Endothelial cell of umbilical vein (primary cell): ENCODE measurements around the gene ANO4. TPM values are rescaled to one million over a fixed set of nuclear protein-coding genes. Genes with fewer than 3 reads are reported as not detected.

ENCODE experiments used
- BruUV-seq: library from RNA; stranded (reverse); fragments of 400-500 nt; replicated peaks from 2 replicates; lab custom pipeline; 2021; lab: Mats Ljungman, UMichigan
- CTCF ChIA-PET: fragments of 300-600, 350-600 bp; sonication (Branson Sonifier 250); formaldehyde crosslinking; loops from one replicate; lab custom pipeline; 2021; ENCODE audit warnings: antibody characterized with exemption, inconsistent platforms; lab: Charles Lee
- POLR2A ChIA-PET: fragments of 300-600, 350-600 bp; sonication (Branson Sonifier 250); formaldehyde crosslinking; loops from one replicate; lab custom pipeline; 2021; ENCODE audit warnings: antibody characterized with exemption, inconsistent platforms; lab: Charles Lee
- DNase-seq: peaks from one replicate; pipeline ENCODE4 v3.0.0-alpha.2; 2011; ENCODE audit warnings: low read depth, low spot score
- FAIRE-seq: peaks from 2 replicates; lab custom pipeline; 2011; peaks lifted over from hg19 to GRCh38; lab: Jason Lieb, UNC
- H2AFZ ChIP-seq: 2 replicates; pipeline ENCODE4 v1.6.0; 2012; ENCODE audit warnings: low read depth, low read length, control low read depth, inconsistent platforms
- H3K27ac ChIP-seq: 2 replicates; pipeline ENCODE4 v1.5.1; 2011; ENCODE audit warnings: low read depth, mild to moderate bottlenecking, control low read depth, low read length, moderate library complexity; ENCODE audit not compliant: insufficient read depth
- H3K27me3 ChIP-seq, 2 experiments: 2 replicates each; pipeline versions ENCODE4 v1.6.0 to v1.6.1; 2011; ENCODE audit warnings: low read length in 2 of 2, mixed read lengths in 1 of 2; ENCODE audit not compliant: control insufficient read depth in 2 of 2, insufficient read depth in 2 of 2
- H3K36me3 ChIP-seq, 2 experiments: 2 replicates in 1 of 2; 3 replicates in 1 of 2; pipeline ENCODE4 v1.5.1; 2011; ENCODE audit warnings: low read length in 2 of 2, mild to moderate bottlenecking in 1 of 2, moderate library complexity in 1 of 2; ENCODE audit not compliant: control insufficient read depth in 2 of 2, insufficient read depth in 2 of 2; ENCODE audit errors: extremely low read depth in 1 of 2
- H3K4me1 ChIP-seq: 3 replicates; pipeline ENCODE4 v1.5.1; 2011; ENCODE audit warnings: mild to moderate bottlenecking, low read length; ENCODE audit not compliant: control insufficient read depth, insufficient read depth; ENCODE audit errors: extremely low read depth
- H3K4me2 ChIP-seq: 2 replicates; pipeline ENCODE4 v1.6.1; 2011; ENCODE audit warnings: low read length, control low read depth, mixed read lengths; ENCODE audit not compliant: insufficient read depth
- H3K4me3 ChIP-seq, 3 experiments: fragments of 200-600 bp in 1 of 3; sonication (generic), shearing (Covaris generic) in 1 of 3; replicated peaks in 1 of 3; 2 replicates each; pipeline ENCODE4 v1.5.1; 2011 to 2016; ENCODE audit warnings: control low read depth in 3 of 3, low read length in 3 of 3, mild to moderate bottlenecking in 2 of 3, inconsistent platforms in 1 of 3, low read depth in 1 of 3, moderate library complexity in 1 of 3; ENCODE audit not compliant: insufficient read depth in 1 of 3
- H3K79me2 ChIP-seq: 2 replicates; pipeline ENCODE4 v1.6.0; 2012; ENCODE audit warnings: low read length, inconsistent platforms; ENCODE audit not compliant: control insufficient read depth, insufficient read depth
- H3K9ac ChIP-seq: replicated peaks from 2 replicates; pipeline ENCODE3; 2011; ENCODE audit warnings: low read length, control low read depth; ENCODE audit not compliant: insufficient read depth; ENCODE audit errors: extremely low read depth
- H3K9me1 ChIP-seq: replicated peaks from 3 replicates; pipeline ENCODE4 v1.6.0; 2011; ENCODE audit warnings: mild to moderate bottlenecking, low read length; ENCODE audit not compliant: control insufficient read depth, insufficient read depth; ENCODE audit errors: extremely low read depth
- H3K9me3 ChIP-seq: replicated peaks from 2 replicates; pipeline ENCODE4 v1.5.1; 2012; ENCODE audit warnings: low read length, inconsistent platforms; ENCODE audit not compliant: control insufficient read depth, insufficient read depth
- H4K20me1 ChIP-seq: replicated peaks from 2 replicates; pipeline ENCODE3; 2011; ENCODE audit warnings: mild to moderate bottlenecking, low read length; ENCODE audit not compliant: control insufficient read depth, insufficient read depth; ENCODE audit errors: extremely low read depth
- EZH2 ChIP-seq: IDR thresholded peaks from 2 replicates; pipeline ENCODE4 v1.6.1; 2012; ENCODE audit warnings: borderline replicate concordance, low read depth, mild to moderate bottlenecking, moderate library complexity, low read length, inconsistent platforms; ENCODE audit not compliant: severe bottlenecking
- FOS ChIP-seq: IDR thresholded peaks from 2 replicates; pipeline ENCODE4 v1.6.1; 2011; ENCODE audit warnings: mild to moderate bottlenecking, low read length, moderate library complexity, borderline replicate concordance; ENCODE audit not compliant: insufficient read depth
- JUN ChIP-seq: IDR thresholded peaks from 2 replicates; pipeline ENCODE4 v1.6.1; 2011; ENCODE audit warnings: borderline replicate concordance, low read depth; ENCODE audit not compliant: insufficient read length, insufficient read depth
- POLR2A ChIP-seq: IDR thresholded peaks from 2 replicates; pipeline ENCODE4 v1.6.1; 2012; ENCODE audit warnings: low read depth, mild to moderate bottlenecking, control low read depth, low read length
- POLR2AphosphoS5 ChIP-seq: IDR thresholded peaks from 2 replicates; pipeline ENCODE4 v1.6.1; 2012; ENCODE audit warnings: low read depth, mild to moderate bottlenecking, control low read depth, low read length, moderate library complexity; ENCODE audit not compliant: insufficient read depth
- dilution Hi-C: fragments of 300-500 bp; cut with MboI; formaldehyde crosslinking; loops from one replicate; pipeline ENCODE4 v1.15.0; 2019; ENCODE audit warnings: low sequenced_read_pairs; ENCODE audit not compliant: extremely low pct_ligation_motif_present
- intact Hi-C: fragments of 100-400 bp; cut with micrococcal nuclease; formaldehyde crosslinking; loops from one replicate; pipeline ENCODE4 v1.10.0; 2022
- polyA plus RNA-seq, 4 experiments: library from polyadenylated mRNA; depleted of rRNA in 3 of 4; stranded (reverse) in 3 of 4; unstranded in 1 of 4; fragments of >200 nt; gene quantifications; 2 replicates each; pipeline versions ENCODE4 v1.2.1 to v1.2.3, GENCODE V29; 2011 to 2012; ENCODE audit warnings: missing spikeins in 1 of 4
- total RNA-seq: library from RNA; stranded (reverse); gene quantifications from 2 replicates; pipeline ENCODE4 v1.2.3, GENCODE V29; 2021
- TF ChIP-seq, protein P1 (sequence below), 2 donors: IDR thresholded peaks; 1 replicate in 1 of 2; 2 replicates in 1 of 2; pipeline ENCODE4 v1.5.1; 2011; ENCODE audit warnings: low read length in 2 of 2, mild to moderate bottlenecking in 2 of 2, moderate library complexity in 2 of 2, control low read depth in 1 of 2, inconsistent platforms in 1 of 2, low read depth in 1 of 2; ENCODE audit not compliant: insufficient read depth in 1 of 2; ENCODE audit errors: extremely low read depth in 1 of 2
- TF ChIP-seq, protein P2 (sequence below): IDR thresholded peaks from 2 replicates; pipeline ENCODE4 v1.6.1; 2011; ENCODE audit not compliant: insufficient read depth, insufficient read length

The ANO4 gene
- total and polyA plus RNA-seq, 2 donors (not counting 3 experiments of a cell fraction or from before 2014, with no cell fraction given) = 0.25 TPM; not detected in 1

DNA sequence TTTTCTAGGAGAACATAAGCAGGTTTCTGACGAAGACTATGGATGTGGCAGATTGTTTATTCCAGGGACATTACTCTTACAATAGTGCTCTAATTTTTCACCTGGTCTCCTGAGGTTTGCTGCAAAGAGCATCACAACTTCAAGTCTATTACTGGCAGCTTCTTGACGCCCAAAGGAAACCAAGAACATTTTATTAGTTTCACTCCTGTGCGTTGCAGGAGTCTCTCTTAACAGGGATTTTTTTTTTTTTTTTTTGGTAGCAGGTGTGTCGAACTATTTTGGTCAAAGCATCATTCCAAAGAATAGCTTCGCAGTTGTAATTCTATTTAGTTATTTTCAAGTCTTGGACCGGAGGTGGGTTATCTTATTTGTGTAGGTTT, 1.2 kb downstream of the ANO4 start:
- no peaks in the 10 kb centered on the region for H3K9me3 ChIP-seq
- H3K79me2 ChIP-seq = no peaks in the 10 kb centered on the region
- H4K20me1 ChIP-seq = no peaks in the 10 kb centered on the region
- H3K4me1 ChIP-seq = no peaks in the 10 kb centered on the region
- TF ChIP-seq, protein P1, sequence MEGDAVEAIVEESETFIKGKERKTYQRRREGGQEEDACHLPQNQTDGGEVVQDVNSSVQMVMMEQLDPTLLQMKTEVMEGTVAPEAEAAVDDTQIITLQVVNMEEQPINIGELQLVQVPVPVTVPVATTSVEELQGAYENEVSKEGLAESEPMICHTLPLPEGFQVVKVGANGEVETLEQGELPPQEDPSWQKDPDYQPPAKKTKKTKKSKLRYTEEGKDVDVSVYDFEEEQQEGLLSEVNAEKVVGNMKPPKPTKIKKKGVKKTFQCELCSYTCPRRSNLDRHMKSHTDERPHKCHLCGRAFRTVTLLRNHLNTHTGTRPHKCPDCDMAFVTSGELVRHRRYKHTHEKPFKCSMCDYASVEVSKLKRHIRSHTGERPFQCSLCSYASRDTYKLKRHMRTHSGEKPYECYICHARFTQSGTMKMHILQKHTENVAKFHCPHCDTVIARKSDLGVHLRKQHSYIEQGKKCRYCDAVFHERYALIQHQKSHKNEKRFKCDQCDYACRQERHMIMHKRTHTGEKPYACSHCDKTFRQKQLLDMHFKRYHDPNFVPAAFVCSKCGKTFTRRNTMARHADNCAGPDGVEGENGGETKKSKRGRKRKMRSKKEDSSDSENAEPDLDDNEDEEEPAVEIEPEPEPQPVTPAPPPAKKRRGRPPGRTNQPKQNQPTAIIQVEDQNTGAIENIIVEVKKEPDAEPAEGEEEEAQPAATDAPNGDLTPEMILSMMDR (IDR thresholded peaks at IDR 0.05; ENCODE audit: extremely low read depth in 1 of 2, insufficient read depth in 1 of 2, low read depth in 1 of 2, low read length in 2 of 2) = no peak
- TF ChIP-seq POLR2AphosphoS5 = no peak
- H3K9me1 ChIP-seq = no peaks in the 10 kb centered on the region
- H3K27ac ChIP-seq = no peak overlapping the region
- no peaks in the 10 kb centered on the region for H3K36me3 ChIP-seq
- FAIRE-seq (no peak), DNase-seq (no peak)
- ChIA-PET CTCF (no interaction called here), POLR2A (interaction anchor here (0.6 kb wide), 1 partner anchor 529 kb away, joined by 5 read pairs; the partner anchor contains the start of genes DEPDC4 and SCYL2)
- H3K4me3 ChIP-seq = no peak overlapping the region
- no peak overlapping the region for H3K4me2 ChIP-seq
- H2AFZ ChIP-seq = no peak overlapping the region
- no peaks in the 10 kb centered on the region for H3K27me3 ChIP-seq
- BruUV-seq = no TSS peak
- no peak overlapping the region for H3K9ac ChIP-seq
- intact Hi-C loops = no loop called here
- dilution Hi-C loops = no loop called here

DNA sequence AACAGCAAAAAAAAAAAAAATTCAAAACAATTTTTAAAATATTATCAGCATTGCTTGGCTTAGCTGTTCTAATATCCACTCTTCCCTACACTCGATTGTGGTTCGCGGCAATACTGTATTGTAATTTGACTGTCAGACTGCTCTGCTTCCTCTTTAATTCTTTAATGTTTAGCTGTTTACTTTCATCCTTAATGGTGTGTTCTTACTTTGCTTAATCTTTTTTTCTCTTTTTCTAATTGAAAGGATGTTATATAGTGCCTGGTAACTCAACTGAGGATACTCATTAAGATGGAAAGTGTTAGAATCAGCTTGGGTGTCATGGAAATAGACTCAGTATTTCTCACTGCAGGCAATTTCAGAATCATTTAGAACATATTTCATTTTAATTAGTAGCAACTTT, 2.0 kb downstream of the ANO4 start:
- intact Hi-C loops = no loop called here
- no peak overlapping the region for H3K27ac ChIP-seq
- no peaks in the 10 kb centered on the region for H4K20me1 ChIP-seq
- no peaks in the 10 kb centered on the region for H3K36me3 ChIP-seq
- BruUV-seq = no TSS peak
- H3K4me3 ChIP-seq = no peak overlapping the region
- H3K4me2 ChIP-seq = no peak overlapping the region
- DNase-seq (no peak), FAIRE-seq (no peak)
- H2AFZ ChIP-seq = no peak overlapping the region
- no peak overlapping the region for H3K9ac ChIP-seq
- H3K79me2 ChIP-seq = no peaks in the 10 kb centered on the region
- TF ChIP-seq, protein P2, sequence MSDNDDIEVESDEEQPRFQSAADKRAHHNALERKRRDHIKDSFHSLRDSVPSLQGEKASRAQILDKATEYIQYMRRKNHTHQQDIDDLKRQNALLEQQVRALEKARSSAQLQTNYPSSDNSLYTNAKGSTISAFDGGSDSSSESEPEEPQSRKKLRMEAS = no peak
- TF ChIP-seq EZH2 = no peak
- no peak for TF ChIP-seq FOS
- TF ChIP-seq JUN = no peak
- no peak for TF ChIP-seq POLR2AphosphoS5
- TF ChIP-seq, protein P1 (IDR thresholded peaks at IDR 0.05; ENCODE audit: extremely low read depth in 1 of 2, insufficient read depth in 1 of 2, low read depth in 1 of 2, low read length in 2 of 2) = no peak
- no peak for TF ChIP-seq POLR2A
- no peaks in the 10 kb centered on the region for H3K9me3 ChIP-seq
- H3K9me1 ChIP-seq = no peaks in the 10 kb centered on the region
- ChIA-PET POLR2A (no interaction called here), CTCF (no interaction called here)
- dilution Hi-C loops = no loop called here
- H3K27me3 ChIP-seq = no peaks in the 10 kb centered on the region
- no peaks in the 10 kb centered on the region for H3K4me1 ChIP-seq
